H9 (cell line): ENCODE measurements around the gene THAP5. TPM values are rescaled to one million over a fixed set of nuclear protein-coding genes. Genes with fewer than 3 reads are reported as not detected.

ENCODE experiments used
- DNase-seq: peaks from one replicate; pipeline ENCODE4 v3.0.0-alpha.2; 2017
- H2AFZ ChIP-seq: one replicate; pipeline ENCODE4 v1.6.1; 2013; ENCODE audit warnings: mild to moderate bottlenecking, low read length, control low read depth, moderate library complexity
- H2AK5ac ChIP-seq: 2 replicates; pipeline ENCODE4 v1.6.1; 2013; ENCODE audit warnings: low read length, control low read depth, mixed read lengths; ENCODE audit not compliant: insufficient read length
- H2BK120ac ChIP-seq: one replicate; pipeline ENCODE4 v1.6.1; 2013; ENCODE audit warnings: low read depth, mild to moderate bottlenecking, low read length, control low read depth, inconsistent platforms; ENCODE audit not compliant: poor library complexity, severe bottlenecking
- H2BK12ac ChIP-seq: 2 replicates; pipeline ENCODE4 v1.6.1; 2013; ENCODE audit warnings: low read length, control low read depth, mixed read lengths, low read depth; ENCODE audit not compliant: insufficient read length
- H2BK15ac ChIP-seq: 2 replicates; pipeline ENCODE4 v1.6.1; 2013; ENCODE audit warnings: low read depth, low read length, control low read depth
- H2BK20ac ChIP-seq: one replicate; pipeline ENCODE4 v1.6.1; 2013; ENCODE audit warnings: low read depth, mild to moderate bottlenecking, low read length, control low read depth, inconsistent platforms; ENCODE audit not compliant: poor library complexity, severe bottlenecking
- H2BK5ac ChIP-seq: 2 replicates; pipeline ENCODE4 v1.6.1; 2013; ENCODE audit warnings: low read length, control low read depth, mixed read lengths; ENCODE audit not compliant: insufficient read length
- H3K14ac ChIP-seq: 2 replicates; pipeline ENCODE4 v1.6.1; 2013; ENCODE audit warnings: low read length, control low read depth; ENCODE audit not compliant: insufficient read depth
- H3K18ac ChIP-seq: 2 replicates; pipeline ENCODE4 v1.6.1; 2013; ENCODE audit warnings: low read depth, mild to moderate bottlenecking, mixed read lengths, low read length, control low read depth; ENCODE audit not compliant: insufficient read length
- H3K23ac ChIP-seq: 2 replicates; pipeline ENCODE4 v1.6.1; 2013; ENCODE audit warnings: low read length, control low read depth, mixed read lengths, low read depth; ENCODE audit not compliant: insufficient read length
- H3K23me2 ChIP-seq: 2 replicates; pipeline ENCODE4 v1.6.1; 2013; ENCODE audit warnings: low read depth, mild to moderate bottlenecking, mixed read lengths, low read length, control low read depth; ENCODE audit not compliant: insufficient read length, poor library complexity, severe bottlenecking
- H3K27ac ChIP-seq: 2 replicates; pipeline ENCODE4 v1.5.1; 2013; ENCODE audit warnings: low read length, control low read depth, mixed read lengths, low read depth; ENCODE audit not compliant: insufficient read length
- H3K27me3 ChIP-seq: 2 replicates; pipeline ENCODE4 v1.6.1; 2013; ENCODE audit warnings: low read length, control low read depth, inconsistent platforms; ENCODE audit not compliant: insufficient read depth
- H3K4ac ChIP-seq: 2 replicates; pipeline ENCODE4 v1.6.1; 2013; ENCODE audit warnings: low read depth, mild to moderate bottlenecking, control low read depth, inconsistent platforms, low read length, moderate library complexity
- H3K4me1 ChIP-seq: 2 replicates; pipeline ENCODE4 v1.6.1; 2013; ENCODE audit warnings: low read length, control low read depth, inconsistent platforms; ENCODE audit not compliant: insufficient read depth
- H3K4me2 ChIP-seq: 2 replicates; pipeline ENCODE4 v1.6.1; 2013; ENCODE audit warnings: low read length, control low read depth, mixed read lengths; ENCODE audit not compliant: insufficient read length, insufficient read depth
- H3K56ac ChIP-seq: 2 replicates; pipeline ENCODE4 v1.6.1; 2013; ENCODE audit warnings: low read depth, mild to moderate bottlenecking, mixed read lengths, low read length, control low read depth; ENCODE audit not compliant: insufficient read length
- H3K79me1 ChIP-seq: 2 replicates; pipeline ENCODE4 v1.6.1; 2013; ENCODE audit warnings: low read depth, mild to moderate bottlenecking, moderate library complexity, low read length, control low read depth, inconsistent platforms; ENCODE audit not compliant: insufficient read depth, poor library complexity, severe bottlenecking
- H3K79me2 ChIP-seq: 2 replicates; pipeline ENCODE4 v1.6.1; 2013; ENCODE audit warnings: low read length, control low read depth, inconsistent platforms; ENCODE audit not compliant: insufficient read depth
- H3K9ac ChIP-seq: 2 replicates; pipeline ENCODE4 v1.6.1; 2013; ENCODE audit warnings: low read length, control low read depth, mixed read lengths; ENCODE audit not compliant: insufficient read length; ENCODE audit errors: extremely low read depth
- H3K9me3 ChIP-seq: one replicate; pipeline ENCODE4 v1.6.1; 2013; ENCODE audit warnings: low read depth, low read length, inconsistent platforms; ENCODE audit not compliant: control insufficient read depth
- H3T11ph ChIP-seq: one replicate; pipeline ENCODE4 v1.6.1; 2013; ENCODE audit warnings: mild to moderate bottlenecking, low read length, control low read depth, inconsistent platforms
- H4K20me1 ChIP-seq: one replicate; pipeline ENCODE4 v1.6.1; 2013; ENCODE audit not compliant: control insufficient read depth, insufficient read length, insufficient read depth
- H4K5ac ChIP-seq: 2 replicates; pipeline ENCODE4 v1.6.1; 2013; ENCODE audit warnings: low read depth, mild to moderate bottlenecking, mixed read lengths, low read length, control low read depth; ENCODE audit not compliant: insufficient read length
- H4K8ac ChIP-seq: replicated peaks from 2 replicates; pipeline ENCODE4 v1.6.1; 2013; ENCODE audit warnings: low read length, control low read depth, mixed read lengths, low read depth; ENCODE audit not compliant: insufficient read length
- H4K91ac ChIP-seq: 2 replicates; pipeline ENCODE4 v1.6.1; 2013; ENCODE audit warnings: low read depth, mild to moderate bottlenecking, moderate library complexity, mixed read lengths, low read length, control low read depth; ENCODE audit not compliant: insufficient read length
- H3K27ac Mint-ChIP-seq, 3 experiments: 2 replicates in 2 of 3; 3 replicates in 1 of 3; pipeline ENCODE4 v1.8.0; 2020 to 2021; ENCODE audit warnings: mixed read lengths in 3 of 3, mild to moderate bottlenecking in 1 of 3, moderate library complexity in 1 of 3
- H3K27me3 Mint-ChIP-seq: 2 replicates; pipeline ENCODE4 v1.8.0; 2021; ENCODE audit warnings: low read depth, mild to moderate bottlenecking, moderate library complexity, mixed read lengths
- H3K36me3 Mint-ChIP-seq, 3 experiments: 2 replicates in 2 of 3; 3 replicates in 1 of 3; pipeline ENCODE4 v1.8.0; 2020 to 2021; ENCODE audit warnings: low read depth in 3 of 3, mixed read lengths in 3 of 3; ENCODE audit not compliant: insufficient read depth in 1 of 3
- H3K4me1 Mint-ChIP-seq, 2 experiments: 2 replicates each; pipeline ENCODE4 v1.8.0; 2020; ENCODE audit warnings: mixed read lengths in 2 of 2
- H3K4me3 Mint-ChIP-seq, 2 experiments: 2 replicates in 1 of 2; 3 replicates in 1 of 2; pipeline ENCODE4 v1.8.0; 2020 to 2021; ENCODE audit warnings: mild to moderate bottlenecking in 2 of 2, mixed read lengths in 2 of 2, moderate library complexity in 1 of 2
- H3K9me3 Mint-ChIP-seq, 2 experiments: 2 replicates in 1 of 2; 3 replicates in 1 of 2; pipeline ENCODE4 v1.8.0; 2020; ENCODE audit warnings: mild to moderate bottlenecking in 2 of 2, mixed read lengths in 2 of 2, moderate library complexity in 1 of 2
- WGBS: extraction: QIAGEN DNeasy Blood & Tissue Kit; methylation state at CpG from one replicate; pipeline ENCODE4 v1.1.7; 2013; ENCODE audit warnings: missing lambda C conversion rate, low lambda C conversion rate, mixed read lengths; ENCODE audit not compliant: insufficient read length; ENCODE audit errors: extremely low coverage; 5-methylcytosine and 5-hydroxymethylcytosine counted together
- total RNA-seq: library from RNA; stranded (reverse); gene quantifications from 2 replicates; pipeline ENCODE4 v1.2.1, GENCODE V29; 2021
- TF ChIP-seq, protein P1 (sequence below): fragments of 200-600 bp; sonication (generic); conservative IDR thresholded peaks from 3 replicates; pipeline ENCODE4 v1.8.0; 2021; ENCODE audit warnings: antibody characterized with exemption, mild to moderate bottlenecking

Gene THAP5
- total RNA-seq, 1 experiment from 2014 or later = 20.6 TPM

DNA sequence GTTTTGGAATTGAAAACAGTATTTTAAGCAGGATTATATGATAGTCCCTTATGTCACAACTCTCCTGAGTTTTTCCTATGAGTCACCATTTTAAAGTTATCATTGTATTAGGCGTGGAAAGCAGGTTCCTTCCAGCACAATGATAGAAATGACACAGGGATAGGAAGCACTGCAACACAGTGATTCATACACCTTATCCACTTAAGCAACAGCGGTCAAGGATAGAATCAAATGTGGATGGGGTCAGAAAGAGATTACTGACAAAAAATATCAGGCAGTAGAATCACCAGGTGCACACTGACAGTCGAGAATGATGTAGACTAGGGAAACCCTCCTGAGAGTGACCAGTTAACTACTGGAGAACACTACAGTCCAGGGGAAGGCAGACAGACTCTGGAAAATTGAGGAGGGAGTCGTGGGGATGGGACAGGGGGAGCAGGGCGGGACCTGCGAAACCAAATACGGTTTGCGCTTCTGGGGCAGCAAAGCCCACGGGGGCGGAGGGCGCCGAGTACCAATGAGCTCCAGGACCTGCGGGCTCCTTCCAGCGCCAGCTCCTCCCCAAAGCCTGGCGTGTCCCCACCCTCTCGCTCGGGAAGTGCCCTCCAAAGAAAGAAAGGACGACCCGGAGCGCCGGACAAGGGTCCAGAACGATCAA is 44.0 kb downstream of the THAP5 start:
- H3K9ac ChIP-seq = peak overlapping the region; percentile 90
- H4K91ac ChIP-seq = no peak overlapping the region
- no peak overlapping the region for H2AK5ac ChIP-seq
- H3K9me3 ChIP-seq = no peaks in the 10 kb centered on the region
- Mint-ChIP-seq H3K36me3 (no peaks in the 10 kb centered on the region; a peak in 2 of 7 replicates), H3K27ac (peak overlapping the region; percentile 96 to 99 (median 98)), H3K27me3 (no peaks in the 10 kb centered on the region), H3K9me3 (no peaks in the 10 kb centered on the region), H3K4me3 (peak overlapping the region; percentile 93 to 97), H3K4me1 (peaks cover 46 to 52% of the 10 kb centered on the region in 2 experiments)
- no peak overlapping the region for H4K5ac ChIP-seq
- no peak overlapping the region for H2BK5ac ChIP-seq
- peaks cover 7% of the 10 kb centered on the region for H3K23me2 ChIP-seq
- H3T11ph ChIP-seq = no peak overlapping the region
- DNase-seq = peak; percentile 92
- no peaks in the 10 kb centered on the region for H4K20me1 ChIP-seq
- no peak overlapping the region for H2BK20ac ChIP-seq
- H2BK15ac ChIP-seq = no peak overlapping the region
- no CpG with 5 or more reads among the region's 22 CpGs for WGBS
- H3K4me2 ChIP-seq = peak overlapping the region; percentile 99
- H4K8ac ChIP-seq = no peak overlapping the region
- H3K14ac ChIP-seq = peak overlapping the region; percentile 47; the same call in 1 of the 2 replicates
- no peak overlapping the region for H3K56ac ChIP-seq
- no peak overlapping the region for H3K4ac ChIP-seq
- peaks cover 4% of the 10 kb centered on the region; the same call in 1 of the 2 replicates for H3K4me1 ChIP-seq
- H2BK120ac ChIP-seq = no peak overlapping the region
- TF ChIP-seq, protein P1, sequence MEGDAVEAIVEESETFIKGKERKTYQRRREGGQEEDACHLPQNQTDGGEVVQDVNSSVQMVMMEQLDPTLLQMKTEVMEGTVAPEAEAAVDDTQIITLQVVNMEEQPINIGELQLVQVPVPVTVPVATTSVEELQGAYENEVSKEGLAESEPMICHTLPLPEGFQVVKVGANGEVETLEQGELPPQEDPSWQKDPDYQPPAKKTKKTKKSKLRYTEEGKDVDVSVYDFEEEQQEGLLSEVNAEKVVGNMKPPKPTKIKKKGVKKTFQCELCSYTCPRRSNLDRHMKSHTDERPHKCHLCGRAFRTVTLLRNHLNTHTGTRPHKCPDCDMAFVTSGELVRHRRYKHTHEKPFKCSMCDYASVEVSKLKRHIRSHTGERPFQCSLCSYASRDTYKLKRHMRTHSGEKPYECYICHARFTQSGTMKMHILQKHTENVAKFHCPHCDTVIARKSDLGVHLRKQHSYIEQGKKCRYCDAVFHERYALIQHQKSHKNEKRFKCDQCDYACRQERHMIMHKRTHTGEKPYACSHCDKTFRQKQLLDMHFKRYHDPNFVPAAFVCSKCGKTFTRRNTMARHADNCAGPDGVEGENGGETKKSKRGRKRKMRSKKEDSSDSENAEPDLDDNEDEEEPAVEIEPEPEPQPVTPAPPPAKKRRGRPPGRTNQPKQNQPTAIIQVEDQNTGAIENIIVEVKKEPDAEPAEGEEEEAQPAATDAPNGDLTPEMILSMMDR = no peak
- H2BK12ac ChIP-seq = no peak overlapping the region
- peak overlapping the region; percentile 69 for H3K18ac ChIP-seq
- H2AFZ ChIP-seq = no peak overlapping the region
- H3K27ac ChIP-seq = peak overlapping the region; percentile 86
- H3K79me1 ChIP-seq = no peaks in the 10 kb centered on the region
- H3K79me2 ChIP-seq = 0 out of 2 replicates have a peak, but pooled peaks cover 2% of the 10 kb centered on the region
- no peak overlapping the region for H3K23ac ChIP-seq
- H3K27me3 ChIP-seq = no peaks in the 10 kb centered on the region
